Limb (tissue), 2 donors: ENCODE data around the gene COL1A1.
A peak's percentile ranks its signal among the peaks of the same experiment; 100 is the strongest.

Experiments used
- DNase-seq, 2 donors: peaks; one replicate each; pipeline ENCODE4 v3.0.0-alpha.2; 2016; ENCODE audit errors: extremely low spot score in 2 of 2

Gene COL1A1

DNA sequence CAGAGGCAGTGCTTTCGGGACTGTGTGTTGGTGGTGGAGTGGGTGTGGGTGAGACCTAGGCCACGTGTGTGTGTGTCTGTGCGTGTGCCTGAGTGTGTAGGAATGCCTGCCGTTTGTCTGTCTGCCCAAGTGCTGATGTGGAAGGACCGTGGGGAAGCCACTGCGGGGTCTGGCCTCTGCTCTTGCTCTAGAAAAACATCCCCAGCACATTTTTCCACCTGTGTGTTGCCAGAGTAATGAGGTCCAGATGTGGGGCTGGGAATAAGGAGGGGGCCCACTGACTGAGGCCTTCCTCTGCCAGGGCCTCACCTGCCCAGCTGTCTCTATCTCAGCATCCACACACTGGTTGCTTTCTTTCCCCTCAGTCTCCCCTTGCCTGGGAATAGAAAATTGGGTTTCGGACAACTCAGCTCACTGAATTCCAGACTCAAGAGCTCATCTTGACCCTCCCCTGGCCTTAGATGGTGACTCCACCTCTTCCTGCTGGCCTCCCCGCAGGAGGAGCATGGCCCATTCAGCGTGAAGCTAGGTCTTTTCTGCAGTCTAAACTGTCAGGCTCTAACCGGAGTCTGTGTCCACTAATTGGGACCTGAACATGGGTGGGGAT lies 28.0 kb downstream of the COL1A1 start:
- DNase-seq, result peak; percentile 75 to 84

DNA sequence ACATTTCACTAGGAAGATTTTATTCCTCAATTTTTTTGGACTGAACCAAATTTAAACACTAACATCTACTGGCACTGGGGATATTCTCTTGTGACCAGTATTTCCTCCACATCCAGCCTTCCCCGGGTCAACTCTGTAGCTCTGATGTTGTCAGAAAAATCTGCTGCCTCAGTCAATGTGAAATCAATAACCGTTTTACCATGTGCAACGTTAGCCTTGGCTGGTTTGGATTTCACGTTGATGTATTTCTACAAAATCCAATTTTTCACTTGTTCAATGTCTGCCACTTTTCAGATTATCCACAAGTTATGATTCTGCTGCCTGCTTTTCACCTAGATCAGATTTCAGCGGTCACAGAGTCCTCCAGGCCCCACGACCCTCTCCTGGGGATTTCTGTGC lies 28.5 kb downstream of the COL1A1 start:
- no peak for DNase-seq

- no peak for DNase-seq
Measured at GRCh38 chr17:50172130-50172529, 29.3 kb downstream of the COL1A1 start.

DNA sequence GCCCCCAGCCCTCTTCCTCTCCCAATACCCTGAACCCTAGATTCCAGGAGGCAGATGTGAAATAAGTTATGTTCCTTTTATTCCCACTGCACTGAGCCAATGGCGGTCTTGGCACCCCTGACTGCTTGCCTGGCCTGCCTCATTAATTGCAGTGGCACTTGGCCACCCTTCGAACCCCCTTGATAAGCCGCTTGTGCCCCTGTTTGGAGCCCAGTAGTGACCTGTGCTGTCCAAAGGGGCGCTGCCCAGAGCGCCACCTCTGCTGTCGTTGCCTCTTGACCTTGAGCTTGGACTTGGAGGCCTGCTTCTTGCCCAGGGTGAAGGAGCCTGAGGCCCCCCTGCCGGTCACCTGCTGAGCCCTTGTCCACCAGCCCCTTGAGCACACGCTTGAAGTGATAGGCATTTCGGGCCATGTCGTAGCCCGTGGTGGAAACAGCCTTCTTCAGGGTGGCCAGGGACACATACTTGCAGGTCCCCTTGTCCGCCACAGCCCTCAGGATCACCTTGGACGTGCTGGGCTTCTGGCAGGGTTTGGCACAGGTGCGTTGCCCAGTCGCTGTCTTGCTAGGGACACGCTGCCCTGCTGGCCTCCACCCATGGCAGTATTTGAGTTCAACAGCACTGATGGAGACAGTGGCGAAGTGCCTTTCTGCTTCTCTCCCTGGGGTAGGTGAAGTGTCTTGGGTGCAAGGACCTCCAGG lies 29.9 kb downstream of the COL1A1 start:
- no peak for DNase-seq

- no peak for DNase-seq
Measured at GRCh38 chr17:50170662-50171370, 30.6 kb downstream of the COL1A1 start.

DNA sequence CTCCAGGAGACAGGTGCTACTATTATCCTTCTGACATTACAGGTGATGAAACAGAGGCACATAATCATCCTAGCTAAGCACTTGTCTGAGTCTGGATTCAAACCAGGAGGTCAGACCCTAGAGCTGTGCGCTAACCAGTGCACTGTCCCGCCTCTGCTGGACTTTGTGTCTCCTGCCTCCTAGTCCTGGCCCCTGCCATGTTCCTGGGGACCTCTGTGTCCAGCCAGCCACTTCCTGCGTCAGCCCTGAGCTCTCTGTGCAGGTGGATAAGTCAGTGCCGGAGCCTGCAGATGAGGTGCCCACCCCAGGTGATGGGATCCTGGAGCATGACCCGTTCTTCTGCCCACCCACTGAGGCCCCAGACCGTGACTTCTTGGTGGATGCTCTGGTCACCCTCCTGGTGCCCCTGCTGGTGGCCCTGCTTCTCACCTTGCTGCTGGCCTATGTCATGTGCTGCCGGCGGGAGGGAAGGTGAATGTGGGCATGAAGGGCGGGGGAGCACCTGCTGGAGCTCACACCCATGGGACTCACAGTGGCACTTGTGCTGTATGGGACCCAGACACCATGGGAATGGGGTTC lies 31.5 kb downstream of the COL1A1 start:
- DNase-seq, result no peak

DNA sequence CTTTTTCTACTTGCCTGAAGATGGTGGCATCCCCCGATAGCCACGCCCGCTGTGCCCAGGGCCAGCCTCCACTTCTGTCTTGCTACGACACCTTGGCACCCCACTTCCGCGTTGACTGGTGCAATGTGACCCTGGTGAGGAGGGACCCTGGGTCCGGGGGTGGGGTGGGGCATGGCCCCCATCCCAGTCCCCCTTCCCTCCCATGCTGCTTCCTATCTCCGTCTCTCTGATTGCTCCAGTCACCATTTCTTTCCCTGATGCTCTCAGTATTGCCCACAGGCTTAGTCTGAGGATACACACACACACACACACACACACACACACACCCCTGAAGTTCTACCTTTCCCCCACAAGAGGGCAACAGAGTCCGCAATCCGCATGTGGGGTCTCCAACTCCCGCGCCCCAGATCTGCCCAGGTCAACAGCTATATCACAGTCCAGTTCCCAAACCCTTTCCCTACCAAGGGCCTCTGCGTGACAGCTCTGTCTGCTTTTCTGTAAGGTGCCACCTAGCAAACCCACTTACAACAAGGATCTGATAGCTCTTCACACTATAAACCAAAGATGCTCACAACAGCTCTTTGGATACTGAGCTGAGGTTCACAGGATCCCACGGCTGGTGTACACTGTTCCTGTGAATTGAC lies 32.2 kb downstream of the COL1A1 start:
- peak in 1 of 2 donors; percentile 90 for DNase-seq

- DNase-seq, result no peak
Measured at GRCh38 chr17:50168319-50168718, 33.1 kb downstream of the COL1A1 start.

DNA sequence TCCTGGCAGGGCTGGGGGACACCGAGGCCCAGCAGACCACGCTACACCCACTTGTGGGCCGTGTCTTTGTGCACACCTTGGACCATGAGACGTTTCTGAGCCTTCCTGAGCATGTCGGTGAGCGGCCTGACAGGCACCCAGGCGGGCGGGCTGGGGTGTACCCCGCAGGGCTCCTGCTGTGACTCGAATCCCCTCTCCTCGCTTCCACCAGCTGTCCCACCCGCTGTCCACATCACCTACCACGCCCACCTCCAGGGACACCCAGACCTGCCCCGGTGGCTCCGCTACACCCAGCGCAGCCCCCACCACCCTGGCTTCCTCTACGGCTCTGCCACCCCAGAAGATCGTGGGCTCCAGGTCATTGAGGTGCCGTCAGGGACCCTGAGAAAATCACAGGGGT lies 34.1 kb downstream of the COL1A1 start:
- no peak for DNase-seq

DNA sequence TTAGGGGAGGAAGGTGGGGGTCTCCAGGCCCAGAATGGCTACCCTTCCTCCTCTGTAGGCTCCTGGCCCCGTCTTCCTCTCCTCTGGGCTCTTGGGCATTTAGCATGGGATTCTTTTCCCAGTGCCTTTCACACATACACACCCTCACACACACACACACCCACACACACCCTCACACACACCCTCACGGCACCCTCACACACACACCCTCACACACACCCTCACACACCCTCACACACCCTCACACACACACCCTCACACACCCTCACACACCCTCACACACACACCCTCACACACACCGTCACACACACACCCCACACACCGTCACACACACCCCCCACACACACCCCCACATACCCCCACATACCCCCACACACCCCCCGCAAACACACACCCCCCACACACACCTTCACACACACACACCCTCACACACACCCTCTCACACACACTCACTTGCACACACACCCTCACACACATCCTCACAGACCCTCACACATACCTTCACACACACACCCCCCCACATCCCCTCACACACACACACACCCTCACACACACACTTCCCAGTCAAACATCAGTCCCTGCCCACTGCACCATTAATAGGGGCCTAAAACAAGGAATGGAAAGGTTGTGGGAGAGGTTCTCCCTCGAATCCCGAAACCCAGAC lies 34.8 kb downstream of the COL1A1 start:
- no peak for DNase-seq

DNA sequence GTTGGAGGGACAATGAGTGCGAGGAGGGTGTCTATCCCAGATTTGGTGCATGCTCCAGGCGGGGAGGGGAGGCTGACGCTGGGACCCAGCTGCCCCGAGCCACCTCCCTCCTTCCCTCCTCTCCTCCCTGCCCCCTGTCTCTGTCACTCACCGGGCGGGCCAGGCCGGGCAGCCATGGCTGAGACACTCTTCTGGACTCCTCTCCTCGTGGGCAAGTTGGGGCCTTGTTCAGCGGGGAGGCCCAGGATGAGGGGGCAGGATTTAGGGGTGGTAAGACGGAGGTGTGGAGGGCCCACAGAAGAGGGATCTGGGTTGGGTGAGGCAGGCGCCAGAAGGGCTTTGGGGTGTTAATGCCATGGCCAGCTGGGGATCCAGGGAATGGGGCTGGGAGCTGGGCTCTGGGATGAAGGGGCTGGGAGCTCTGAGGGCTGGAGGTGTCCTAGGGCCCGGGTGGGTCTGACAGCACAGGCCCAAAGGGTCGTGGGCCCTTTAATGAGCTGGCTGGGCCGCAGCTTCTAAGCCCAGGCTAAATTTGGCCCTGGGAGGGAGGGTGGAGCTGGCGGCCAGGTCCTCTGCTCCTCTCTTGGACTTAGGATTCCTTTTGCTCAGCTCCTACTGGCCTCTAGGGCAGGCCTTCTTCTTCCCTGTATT lies 35.4 kb downstream of the COL1A1 start, which contains the start of gene SGCA:
TSS of gene SGCA (plus strand) at position 139 of the 651 bp plus-strand sequence. CDS start at position 175, 36 bp downstream.
- DNase-seq, result no peak

- DNase-seq, result no peak
Measured at GRCh38 chr17:50165466-50165865, 36.0 kb downstream of the COL1A1 start.

DNA sequence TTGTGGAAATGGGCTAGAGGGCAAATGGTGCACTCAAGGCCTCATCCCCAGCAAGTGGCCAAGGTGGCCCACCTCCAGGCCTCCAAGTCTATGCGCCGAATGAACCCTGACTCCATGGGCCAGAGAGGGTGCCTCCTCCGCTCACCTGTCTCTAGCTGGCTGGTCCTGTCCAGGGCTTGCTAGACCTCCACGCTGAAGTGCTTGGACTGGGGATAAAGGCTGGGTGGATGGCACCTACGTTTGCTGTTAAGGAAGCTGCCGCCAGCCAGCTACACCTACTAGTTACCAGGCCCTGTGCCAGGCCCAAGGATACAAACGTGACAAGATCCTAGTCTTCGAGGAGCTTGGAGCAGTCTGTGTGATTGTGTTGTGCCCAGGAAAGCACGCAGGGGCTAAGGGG lies 36.4 kb downstream of the COL1A1 start:
- DNase-seq, result no peak

- DNase-seq, result no peak
Measured at GRCh38 chr17:50164697-50164988, 36.8 kb downstream of the COL1A1 start.

- no peak for DNase-seq
Measured at GRCh38 chr17:50163843-50164696, 37.4 kb downstream of the COL1A1 start.

GRCh38 chr17:50162466-50163254 lies 38.8 kb downstream of the COL1A1 start:
- DNase-seq, result no peak

DNA sequence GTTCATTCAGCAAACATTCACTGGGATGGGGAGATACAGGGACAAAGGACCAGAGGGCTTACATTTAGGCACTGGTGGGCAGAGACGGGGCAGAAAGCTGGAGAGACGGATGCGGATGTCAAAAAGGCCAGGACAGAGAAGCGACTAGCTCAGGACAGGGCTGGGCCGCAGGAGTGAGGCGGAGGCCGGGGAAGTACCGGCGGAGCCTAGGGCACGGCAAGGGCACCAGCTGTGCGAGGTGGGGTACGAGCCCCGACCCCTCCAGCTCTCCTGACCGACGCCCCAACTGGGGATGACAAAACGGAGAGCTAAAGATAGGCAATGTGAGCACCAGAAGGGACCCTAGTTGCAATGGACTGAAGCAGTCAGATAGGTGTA lies 39.5 kb downstream of the COL1A1 start:
- DNase-seq, result no peak

GRCh38 chr17:50161023-50161910 lies 40.2 kb downstream of the COL1A1 start:
- peak; percentile 97 to 98 for DNase-seq
